ACHN (cell line): ENCODE data around the gene POP5.
"Not testable (repeated sequence)": the region's sequence is repeated elsewhere in the genome, so short reads cannot be mapped to it uniquely, and the experiment has no call there.

Experiments
- DNase-seq: peaks from one replicate; pipeline ENCODE4 v3.0.0-alpha.2; 2015
- in situ Hi-C: cut with HindIII; loops from 2 replicates; pipeline ENCODE4 v1.10.0; 2017; ENCODE audit warnings: low sequenced_read_pairs, low pct_ligation_motif_present, low pct_unique_long_range_greater_than_20kb

The POP5 gene

GRCh38 chr12:120580787-120581723 lies at the start of gene POP5:
Gene POP5, minus strand, starts transcription at chr12:120581402. Its CDS starts 40 bp downstream, at chr12:120581362.
- in situ Hi-C loops = no loop called here
- DNase-seq = peak; percentile 100

- DNase-seq = no peak
- in situ Hi-C loops = no loop called here
These were observed 49.1 kb upstream of the POP5 start for GRCh38 chr12:120630104-120630892.

- DNase-seq = peak; percentile 52
- in situ Hi-C loops = no loop called here
These were observed 47.7 kb upstream of the POP5 start for GRCh38 chr12:120628919-120629318.

- in situ Hi-C loops = no loop called here
- peak; percentile 43 for DNase-seq
These were observed 44.6 kb upstream of the POP5 start for GRCh38 chr12:120625557-120626419.

GRCh38 chr12:120620624-120621023 lies 39.4 kb upstream of the POP5 start:
- in situ Hi-C loops = no loop called here
- no peak for DNase-seq

GRCh38 chr12:120618954-120619615 lies 37.9 kb upstream of the POP5 start:
- in situ Hi-C loops = no loop called here
- DNase-seq = no peak

- in situ Hi-C loops = not testable (repeated sequence)
These were observed 36.6 kb upstream of the POP5 start for GRCh38 chr12:120617767-120618166.

GRCh38 chr12:120617193-120617592 lies 36.0 kb upstream of the POP5 start:
- in situ Hi-C loops = not testable (repeated sequence)

More at GRCh38 chr12:120617767-120618166, 36.6 kb upstream of the POP5 start:
- not testable (repeated sequence) for DNase-seq

GRCh38 chr12:120614848-120615247 lies 33.6 kb upstream of the POP5 start:
- in situ Hi-C loops = no loop called here
- no peak for DNase-seq

More at GRCh38 chr12:120617193-120617592, 36.0 kb upstream of the POP5 start:
- DNase-seq = not testable (repeated sequence)

- in situ Hi-C loops, DNase-seq: not testable (repeated sequence)
These were observed 30.3 kb upstream of the POP5 start for GRCh38 chr12:120611534-120611933.

- in situ Hi-C loops = no loop called here
- DNase-seq = no peak
These were observed 29.4 kb upstream of the POP5 start for GRCh38 chr12:120610560-120610959.

- DNase-seq, in situ Hi-C loops: not testable (repeated sequence)
These were observed 21.2 kb upstream of the POP5 start for GRCh38 chr12:120602416-120602815.

- DNase-seq = peak; percentile 29
- in situ Hi-C loops = no loop called here
These were observed 18.7 kb upstream of the POP5 start for GRCh38 chr12:120599672-120600552.

GRCh38 chr12:120598674-120599463 lies 17.7 kb upstream of the POP5 start:
- DNase-seq = peak; percentile 87
- in situ Hi-C loops = no loop called here

GRCh38 chr12:120597861-120598260 lies 16.7 kb upstream of the POP5 start:
- no peak for DNase-seq
- in situ Hi-C loops = no loop called here

GRCh38 chr12:120596901-120597300 lies 15.7 kb upstream of the POP5 start:
- in situ Hi-C loops = no loop called here
- DNase-seq = no peak
